Activated gamma-delta T cell treated with Interleukin-2 at 50 U/mL for 16 hours (primary cell): ENCODE data around the gene POLR3A.

ENCODE experiments used
- DNase-seq: peaks from one replicate; pipeline ENCODE4 v3.0.0-alpha.2; 2020

The POLR3A gene

GRCh38 chr10:77975086-77975666 lies 54.1 kb downstream of the POLR3A start:
- DNase-seq, result no peak

GRCh38 chr10:77974396-77975074 lies 54.8 kb downstream of the POLR3A start:
- no peak for DNase-seq

- DNase-seq, result no peak
Observed at GRCh38 chr10:77973276-77973675, 56.0 kb downstream of the POLR3A start.

- DNase-seq, result no peak
Observed at GRCh38 chr10:77972148-77972547, 57.2 kb downstream of the POLR3A start.

GRCh38 chr10:77971804-77972144 lies 57.5 kb downstream of the POLR3A start:
- no peak for DNase-seq

GRCh38 chr10:77970869-77971803 lies 58.2 kb downstream of the POLR3A start:
- no peak for DNase-seq

- DNase-seq, result no peak
Observed at GRCh38 chr10:77969114-77969513, 60.2 kb downstream of the POLR3A start.

- DNase-seq, result no peak
Observed at GRCh38 chr10:77967611-77968022, 61.7 kb downstream of the POLR3A start.

- DNase-seq, result no peak
Observed at GRCh38 chr10:77965294-77965693, 64.0 kb downstream of the POLR3A start.

- DNase-seq, result no peak
Observed at GRCh38 chr10:77964811-77965210, 64.5 kb downstream of the POLR3A start.

GRCh38 chr10:77963901-77964300 lies 65.4 kb downstream of the POLR3A start:
- DNase-seq, result no peak

- no peak for DNase-seq
Observed at GRCh38 chr10:77962350-77963146, 66.8 kb downstream of the POLR3A start.

GRCh38 chr10:77961668-77962067 lies 67.6 kb downstream of the POLR3A start:
- DNase-seq, result no peak

GRCh38 chr10:77960829-77961329 lies 68.4 kb downstream of the POLR3A start:
- DNase-seq, result no peak

- no peak for DNase-seq
Observed at GRCh38 chr10:77959887-77960455, 69.3 kb downstream of the POLR3A start.

GRCh38 chr10:77959384-77959783 lies 69.9 kb downstream of the POLR3A start:
- no peak for DNase-seq

- no peak for DNase-seq
Observed at GRCh38 chr10:77955136-77955535, 74.2 kb downstream of the POLR3A start.

- no peak for DNase-seq
Observed at GRCh38 chr10:77949167-77949566, 80.1 kb downstream of the POLR3A start.

GRCh38 chr10:77946084-77946483 lies 83.2 kb downstream of the POLR3A start:
- no peak for DNase-seq

- DNase-seq, result no peak
Observed at GRCh38 chr10:77944519-77944918, 84.8 kb downstream of the POLR3A start.

GRCh38 chr10:77943121-77943901 lies 86.0 kb downstream of the POLR3A start:
- DNase-seq, result no peak

- DNase-seq, result no peak
Observed at GRCh38 chr10:77941790-77942189, 87.5 kb downstream of the POLR3A start.
